Measurements from ENCODE around the gene PSMD14. TPM values are rescaled to one million over a fixed set of nuclear protein-coding genes. Genes with fewer than 3 reads are reported as not detected.
"Not testable (repeated sequence)": the region's sequence is repeated elsewhere in the genome, so short reads cannot be mapped to it uniquely, and the experiment has no call there.

PSMD14 gene
- total RNA-seq, 1 experiment from 2014 or later, result 86.1 TPM

DNA sequence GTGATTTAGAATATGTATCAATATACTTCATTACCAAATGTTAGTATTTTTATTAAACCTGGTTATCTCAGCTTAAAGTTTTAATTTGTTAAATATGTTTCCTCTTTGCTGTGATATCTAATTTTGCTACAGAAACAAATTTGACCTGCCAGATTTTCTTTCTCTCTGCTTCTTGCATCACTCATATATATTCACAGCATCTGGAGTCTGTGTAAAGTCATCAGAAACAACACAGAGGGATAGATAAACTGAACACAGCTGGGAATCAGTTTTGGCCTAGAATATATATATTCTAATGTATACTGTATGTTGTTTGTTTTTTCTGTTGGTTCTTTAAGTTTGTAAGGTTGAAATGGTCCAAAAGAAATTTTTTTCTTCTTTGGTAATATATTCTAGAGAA lies 8.5 kb downstream of the PSMD14 start:
- Histone ChIP-seq H3K9me2 (replicated peaks; ENCODE audit: insufficient read depth, low read length) (no peaks in the 10 kb centered on the region), H3K27me3 (ENCODE audit: low read length) (no peaks in the 10 kb centered on the region), H3K4me3 (ENCODE audit: low read length) (no peak overlapping the region), H3K9me3 (ENCODE audit: low read length) (no peaks in the 10 kb centered on the region), H3K4me1 (ENCODE audit: low read length) (peaks cover 20% of the 10 kb centered on the region), H2AFZ (ENCODE audit: low read length) (no peak overlapping the region), H4K20me1 (ENCODE audit: insufficient read depth, low read depth, low read length) (no peaks in the 10 kb centered on the region), H3K36me3 (ENCODE audit: insufficient read depth, low read length) (peaks cover 57% of the 10 kb centered on the region), H3K4me2 (ENCODE audit: low read depth, low read length, poor library complexity, severe bottlenecking) (no peak overlapping the region), H3K27ac (ENCODE audit: low read length) (no peak overlapping the region), H3K79me2 (ENCODE audit: low read length) (peaks cover 95% of the 10 kb centered on the region), H3K9ac (ENCODE audit: low read length) (no peak overlapping the region)
- DNase-seq, result no peak

DNA sequence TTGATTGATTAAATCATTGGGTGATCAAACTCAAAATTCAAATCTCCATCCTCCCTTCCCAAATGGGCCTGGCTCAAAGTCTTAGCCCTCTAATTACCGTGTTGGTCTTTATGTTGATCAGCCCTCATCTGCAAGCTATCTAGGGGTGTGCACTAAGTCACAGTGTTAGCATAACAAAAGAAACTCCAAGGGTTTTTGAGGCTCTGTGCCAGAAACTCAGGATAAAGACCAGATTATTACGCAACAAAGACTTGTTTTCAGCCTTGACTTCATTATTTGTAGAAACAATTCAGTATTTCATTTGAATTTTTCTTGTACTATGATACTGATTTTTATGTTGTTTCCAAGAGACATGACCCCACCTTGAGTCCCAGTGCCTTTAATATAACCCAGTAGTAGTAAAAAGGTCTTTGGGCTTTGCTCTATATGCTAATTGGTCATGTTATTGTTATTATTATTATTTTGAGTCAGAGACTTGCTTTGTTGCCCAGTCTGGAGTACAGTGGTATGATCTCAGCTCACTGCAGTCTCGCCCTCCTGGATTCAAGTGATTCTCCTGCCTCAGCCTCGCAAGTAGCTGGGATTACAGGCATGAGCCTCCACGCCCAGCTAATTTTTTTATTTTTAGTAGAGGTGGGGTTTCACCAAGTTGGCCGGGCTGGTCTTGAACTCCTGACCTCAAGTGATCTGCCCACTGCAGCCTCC lies 13.9 kb downstream of the PSMD14 start:
- Histone ChIP-seq H3K4me1 (ENCODE audit: low read length) (0 out of 2 replicates have a peak, but pooled peaks cover 4% of the 10 kb centered on the region), H2AFZ (ENCODE audit: low read length) (no peak overlapping the region), H3K36me3 (ENCODE audit: insufficient read depth, low read length) (peaks cover 70% of the 10 kb centered on the region), H3K9me2 (replicated peaks; ENCODE audit: insufficient read depth, low read length) (no peaks in the 10 kb centered on the region), H3K27ac (ENCODE audit: low read length) (no peak overlapping the region), H3K27me3 (ENCODE audit: low read length) (no peaks in the 10 kb centered on the region), H3K9me3 (ENCODE audit: low read length) (no peaks in the 10 kb centered on the region), H3K79me2 (ENCODE audit: low read length) (peaks cover 95% of the 10 kb centered on the region), H4K20me1 (ENCODE audit: insufficient read depth, low read depth, low read length) (no peaks in the 10 kb centered on the region), H3K4me3 (ENCODE audit: low read length) (no peak overlapping the region), H3K9ac (ENCODE audit: low read length) (no peak overlapping the region), H3K4me2 (ENCODE audit: low read depth, low read length, poor library complexity, severe bottlenecking) (no peak overlapping the region)
- DNase-seq, result no peak

DNA sequence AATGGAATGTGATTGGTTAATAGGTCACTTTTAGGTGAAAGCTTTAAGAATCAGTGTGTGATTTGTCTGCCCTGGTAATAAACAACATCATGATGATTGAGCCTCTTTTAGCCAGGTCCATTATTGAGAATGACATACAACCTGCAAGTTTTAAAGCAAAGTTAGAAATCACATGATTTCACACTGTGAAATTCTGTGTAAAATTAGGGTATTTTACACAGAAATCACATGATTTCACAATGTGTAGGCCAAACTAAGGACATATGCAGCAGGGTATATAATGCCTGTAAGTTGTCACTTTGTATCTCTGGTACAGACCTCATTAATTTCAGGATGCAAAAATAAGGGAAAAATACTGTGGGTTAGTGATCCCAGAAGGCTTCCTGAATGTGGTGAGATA lies 16.7 kb downstream of the PSMD14 start:
- Histone ChIP-seq H3K4me3 (ENCODE audit: low read length) (no peak overlapping the region), H3K9ac (ENCODE audit: low read length) (no peak overlapping the region), H3K27me3 (ENCODE audit: low read length) (no peaks in the 10 kb centered on the region), H3K9me3 (ENCODE audit: low read length) (no peaks in the 10 kb centered on the region), H3K9me2 (replicated peaks; ENCODE audit: insufficient read depth, low read length) (no peaks in the 10 kb centered on the region), H3K4me1 (ENCODE audit: low read length) (no peaks in the 10 kb centered on the region), H3K79me2 (ENCODE audit: low read length) (peaks cover 93% of the 10 kb centered on the region), H3K36me3 (ENCODE audit: insufficient read depth, low read length) (peaks cover 48% of the 10 kb centered on the region), H3K27ac (ENCODE audit: low read length) (no peak overlapping the region), H3K4me2 (ENCODE audit: low read depth, low read length, poor library complexity, severe bottlenecking) (no peak overlapping the region), H2AFZ (ENCODE audit: low read length) (no peak overlapping the region), H4K20me1 (ENCODE audit: insufficient read depth, low read depth, low read length) (no peaks in the 10 kb centered on the region)
- DNase-seq, result no peak

DNA sequence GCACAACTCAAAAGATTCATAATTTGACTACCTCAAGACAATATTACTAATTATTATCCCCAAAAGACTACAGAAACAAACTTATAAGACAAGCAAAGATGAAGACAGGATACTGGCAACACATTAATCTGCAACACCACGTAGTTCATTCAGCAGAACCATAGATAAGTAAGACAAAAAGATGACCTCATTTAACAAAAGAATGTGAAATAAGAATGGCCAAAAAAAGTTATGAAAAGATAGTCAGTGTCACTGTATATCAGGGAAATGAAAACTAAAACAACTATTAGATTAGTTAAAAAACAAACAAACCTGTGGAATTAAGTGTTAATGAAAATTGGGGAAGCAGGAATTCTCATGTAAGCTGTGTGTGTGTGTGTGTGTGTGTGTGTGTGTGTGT lies 19.4 kb downstream of the PSMD14 start:
- H3K9ac ChIP-seq (ENCODE audit: low read length), result no peak overlapping the region
- no peak overlapping the region for H3K4me3 ChIP-seq (ENCODE audit: low read length)
- H3K4me2 ChIP-seq (ENCODE audit: low read depth, low read length, poor library complexity, severe bottlenecking), result no peak overlapping the region
- no peaks in the 10 kb centered on the region for H3K9me3 ChIP-seq (ENCODE audit: low read length)
- no peaks in the 10 kb centered on the region for H3K27me3 ChIP-seq (ENCODE audit: low read length)
- H2AFZ ChIP-seq (ENCODE audit: low read length), result no peak overlapping the region
- H3K4me1 ChIP-seq (ENCODE audit: low read length), result no peaks in the 10 kb centered on the region
- H3K9me2 ChIP-seq (replicated peaks; ENCODE audit: insufficient read depth, low read length), result no peaks in the 10 kb centered on the region
- no peaks in the 10 kb centered on the region for H4K20me1 ChIP-seq (ENCODE audit: insufficient read depth, low read depth, low read length)
- no peak overlapping the region for H3K27ac ChIP-seq (ENCODE audit: low read length)
- peaks cover 95% of the 10 kb centered on the region for H3K79me2 ChIP-seq (ENCODE audit: low read length)
- H3K36me3 ChIP-seq (ENCODE audit: insufficient read depth, low read length), result peaks cover 36% of the 10 kb centered on the region
- DNase-seq, result no peak

DNA sequence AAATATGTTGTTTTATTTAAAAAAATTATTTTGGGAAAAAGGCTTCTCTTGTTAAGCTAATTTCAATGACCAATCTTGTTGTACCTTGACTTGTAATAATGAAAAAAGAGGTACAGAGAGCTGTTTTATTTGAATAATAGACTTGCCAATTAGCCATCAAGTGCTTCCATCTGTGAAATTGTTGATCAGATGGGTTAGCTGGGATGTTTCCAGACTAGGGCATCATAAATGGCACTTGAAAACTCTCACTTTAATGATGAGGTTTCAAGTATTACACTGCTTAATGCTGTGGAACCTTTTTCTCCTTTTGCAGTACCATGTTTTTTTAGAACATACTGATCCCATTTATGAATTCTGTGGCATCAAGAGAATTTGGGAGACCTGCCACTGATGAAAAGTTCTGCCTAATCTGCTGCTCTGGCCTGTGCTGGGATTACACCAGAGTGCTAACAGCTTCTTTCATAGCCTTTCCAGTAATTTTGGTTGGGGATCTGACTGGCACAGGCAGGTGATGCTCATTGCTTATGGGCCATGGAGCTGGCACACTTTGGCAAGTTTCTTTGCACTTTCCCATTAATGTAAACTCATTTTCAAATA lies 24.2 kb downstream of the PSMD14 start:
- H3K79me2 ChIP-seq (ENCODE audit: low read length), result peaks cover 96% of the 10 kb centered on the region
- no peaks in the 10 kb centered on the region for H4K20me1 ChIP-seq (ENCODE audit: insufficient read depth, low read depth, low read length)
- H3K4me3 ChIP-seq (ENCODE audit: low read length), result no peak overlapping the region

DNA sequence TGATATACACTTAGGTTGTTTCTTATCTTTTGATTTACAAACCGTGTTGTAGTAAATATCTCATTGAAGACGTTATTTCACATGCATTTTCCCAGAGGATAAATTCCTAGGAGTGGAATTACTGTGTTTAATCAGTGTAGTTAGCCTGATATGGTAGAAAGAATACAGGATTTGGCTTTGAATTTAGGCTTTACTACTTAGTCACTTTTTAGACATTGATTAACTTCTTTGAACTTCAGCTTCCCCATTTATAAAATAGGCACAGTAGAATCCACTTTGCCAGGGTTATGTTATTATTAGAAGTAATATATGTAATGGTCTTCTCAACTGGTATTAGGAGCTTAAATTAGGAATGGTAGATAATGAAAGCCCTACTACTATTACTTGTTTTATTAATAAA lies 27.4 kb downstream of the PSMD14 start:
- no peaks in the 10 kb centered on the region for H4K20me1 ChIP-seq (ENCODE audit: insufficient read depth, low read depth, low read length)
- no peak overlapping the region for H3K27ac ChIP-seq (ENCODE audit: low read length)
- H3K4me1 ChIP-seq (ENCODE audit: low read length), result peaks cover 6% of the 10 kb centered on the region; the same call in 1 of the 2 replicates
- H2AFZ ChIP-seq (ENCODE audit: low read length), result no peak overlapping the region
- DNase-seq, result no peak
- H3K9me2 ChIP-seq (replicated peaks; ENCODE audit: insufficient read depth, low read length), result no peaks in the 10 kb centered on the region
- peaks cover 38% of the 10 kb centered on the region for H3K36me3 ChIP-seq (ENCODE audit: insufficient read depth, low read length)
- H3K4me2 ChIP-seq (ENCODE audit: low read depth, low read length, poor library complexity, severe bottlenecking), result no peak overlapping the region
- 0 out of 2 replicates have a peak, but pooled peaks cover 3% of the 10 kb centered on the region for H3K9me3 ChIP-seq (ENCODE audit: low read length)
- no peak overlapping the region for H3K4me3 ChIP-seq (ENCODE audit: low read length)
- no peaks in the 10 kb centered on the region for H3K27me3 ChIP-seq (ENCODE audit: low read length)
- no peak overlapping the region for H3K9ac ChIP-seq (ENCODE audit: low read length)
- H3K79me2 ChIP-seq (ENCODE audit: low read length), result peaks cover 89% of the 10 kb centered on the region

More for the DNA sequence above, 24.2 kb downstream of the PSMD14 start:
- Histone ChIP-seq H3K27ac (ENCODE audit: low read length) (no peak overlapping the region), H3K27me3 (ENCODE audit: low read length) (no peaks in the 10 kb centered on the region), H2AFZ (ENCODE audit: low read length) (no peak overlapping the region), H3K9ac (ENCODE audit: low read length) (no peak overlapping the region), H3K4me1 (ENCODE audit: low read length) (no peaks in the 10 kb centered on the region), H3K4me2 (ENCODE audit: low read depth, low read length, poor library complexity, severe bottlenecking) (no peak overlapping the region), H3K36me3 (ENCODE audit: insufficient read depth, low read length) (peaks cover 29% of the 10 kb centered on the region; the same call in 1 of the 2 replicates), H3K9me2 (replicated peaks; ENCODE audit: insufficient read depth, low read length) (no peaks in the 10 kb centered on the region), H3K9me3 (ENCODE audit: low read length) (0 out of 2 replicates have a peak, but pooled peaks cover 3% of the 10 kb centered on the region)
- DNase-seq, result no peak

DNA sequence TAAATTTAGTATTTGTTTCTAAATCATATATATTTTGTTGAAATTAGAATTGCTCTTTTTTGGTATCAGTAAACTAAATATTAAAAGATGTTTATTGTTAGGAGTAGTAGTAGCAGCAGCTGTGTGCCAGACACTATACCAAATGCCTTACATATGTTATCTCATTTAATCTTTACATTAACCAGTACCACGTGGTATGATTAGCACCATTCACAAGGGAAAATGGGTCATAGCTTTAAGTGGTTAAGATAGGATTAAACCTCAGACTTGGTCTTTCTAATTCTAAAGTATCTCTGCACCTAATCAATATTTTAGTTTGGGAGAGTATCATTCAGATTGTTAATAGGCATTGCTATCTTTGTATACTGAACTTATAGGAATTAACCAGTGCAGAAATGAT lies 29.0 kb downstream of the PSMD14 start:
- no peak overlapping the region for H3K27ac ChIP-seq (ENCODE audit: low read length)
- peaks cover 6% of the 10 kb centered on the region; the same call in 1 of the 2 replicates for H3K4me1 ChIP-seq (ENCODE audit: low read length)
- H3K4me2 ChIP-seq (ENCODE audit: low read depth, low read length, poor library complexity, severe bottlenecking), result no peak overlapping the region
- H3K9ac ChIP-seq (ENCODE audit: low read length), result no peak overlapping the region
- no peak overlapping the region for H3K4me3 ChIP-seq (ENCODE audit: low read length)
- H3K79me2 ChIP-seq (ENCODE audit: low read length), result peaks cover 82% of the 10 kb centered on the region
- H4K20me1 ChIP-seq (ENCODE audit: insufficient read depth, low read depth, low read length), result no peaks in the 10 kb centered on the region
- peaks cover 38% of the 10 kb centered on the region for H3K36me3 ChIP-seq (ENCODE audit: insufficient read depth, low read length)
- no peak for DNase-seq
- no peaks in the 10 kb centered on the region for H3K27me3 ChIP-seq (ENCODE audit: low read length)
- H3K9me3 ChIP-seq (ENCODE audit: low read length), result 0 out of 2 replicates have a peak, but pooled peaks cover 3% of the 10 kb centered on the region
- H3K9me2 ChIP-seq (replicated peaks; ENCODE audit: insufficient read depth, low read length), result no peaks in the 10 kb centered on the region
- no peak overlapping the region for H2AFZ ChIP-seq (ENCODE audit: low read length)

DNA sequence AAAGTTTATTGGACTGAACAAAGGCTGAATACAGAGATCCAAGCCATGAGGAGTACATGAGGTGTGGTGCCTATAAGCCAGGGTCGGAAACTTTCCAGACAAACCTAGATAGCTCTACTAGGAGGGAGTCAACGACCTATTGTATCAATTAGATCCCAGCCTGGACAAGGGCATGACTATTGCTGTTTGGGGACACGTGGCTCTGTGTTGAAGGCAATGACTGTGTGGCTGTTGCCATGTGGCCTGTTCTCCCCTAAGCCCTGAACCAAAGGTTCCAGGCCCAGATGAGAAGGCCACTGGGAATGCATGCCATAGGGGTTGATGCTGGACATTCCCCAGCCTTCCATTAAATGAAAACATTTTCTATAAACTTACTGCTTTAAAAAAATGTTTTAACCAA lies 31.3 kb downstream of the PSMD14 start:
- peaks cover 38% of the 10 kb centered on the region for H3K36me3 ChIP-seq (ENCODE audit: insufficient read depth, low read length)
- peaks cover 81% of the 10 kb centered on the region for H3K79me2 ChIP-seq (ENCODE audit: low read length)
- not testable (repeated sequence) for H3K4me2 ChIP-seq (ENCODE audit: low read depth, low read length, poor library complexity, severe bottlenecking); H3K9me3 ChIP-seq (ENCODE audit: low read length); H3K4me3 ChIP-seq (ENCODE audit: low read length); H3K9ac ChIP-seq (ENCODE audit: low read length); H3K27ac ChIP-seq (ENCODE audit: low read length); DNase-seq; H3K27me3 ChIP-seq (ENCODE audit: low read length); H3K9me2 ChIP-seq (replicated peaks; ENCODE audit: insufficient read depth, low read length); H4K20me1 ChIP-seq (ENCODE audit: insufficient read depth, low read depth, low read length); H2AFZ ChIP-seq (ENCODE audit: low read length)
- H3K4me1 ChIP-seq (ENCODE audit: low read length), result peaks cover 16% of the 10 kb centered on the region
